CD8-positive, alpha-beta memory T cell (primary cell): ENCODE measurements around the gene FLRT2. TPM values are rescaled to one million over a fixed set of nuclear protein-coding genes. Genes with fewer than 3 reads are reported as not detected.

Experiments used
- CTCF ChIA-PET: fragments of 350-600 bp; sonication (Branson Sonifier 250); formaldehyde crosslinking; loops from one replicate; lab custom pipeline; 2021; ENCODE audit warnings: antibody characterized with exemption; lab: Charles Lee
- POLR2A ChIA-PET: fragments of 350-600 bp; sonication (Branson Sonifier 250); formaldehyde crosslinking; loops from one replicate; lab custom pipeline; 2021; ENCODE audit warnings: antibody characterized with exemption; lab: Charles Lee
- DNase-seq, 5 donors: peaks; one replicate each; pipeline versions ENCODE4 v3.0.0 to v3.0.0-alpha.2; 2020 to 2022; ENCODE audit warnings: mixed read lengths in 1 of 5
- H3K27ac ChIP-seq: one replicate; pipeline ENCODE4 v1.7.0; 2013; ENCODE audit warnings: low read depth, mild to moderate bottlenecking, low read length, moderate library complexity
- H3K27me3 ChIP-seq: 2 replicates; pipeline ENCODE4 v1.7.0; 2013; ENCODE audit warnings: low read length, mild to moderate bottlenecking; ENCODE audit not compliant: insufficient read depth, poor library complexity, severe bottlenecking
- H3K36me3 ChIP-seq: 2 replicates; pipeline ENCODE4 v1.7.0; 2013; ENCODE audit warnings: mild to moderate bottlenecking, low read length, moderate library complexity; ENCODE audit not compliant: insufficient read depth
- H3K4me1 ChIP-seq: 2 replicates; pipeline ENCODE4 v1.7.0; 2013; ENCODE audit warnings: mild to moderate bottlenecking, low read length, moderate library complexity; ENCODE audit not compliant: insufficient read depth
- H3K4me3 ChIP-seq: 2 replicates; pipeline ENCODE4 v1.7.0; 2013; ENCODE audit warnings: mild to moderate bottlenecking, low read length
- H3K9me3 ChIP-seq: 2 replicates; pipeline ENCODE4 v1.7.0; 2013; ENCODE audit warnings: mild to moderate bottlenecking, low read length
- H3K27ac Mint-ChIP-seq, 8 donors: one replicate each; pipeline ENCODE4 v1.8.0; 2020 to 2021; ENCODE audit warnings: mixed read lengths in 8 of 8, mild to moderate bottlenecking in 6 of 8, inconsistent platforms in 3 of 8, moderate library complexity in 3 of 8
- H3K27me3 Mint-ChIP-seq, 2 donors: one replicate each; pipeline ENCODE4 v1.8.0; 2020 to 2021; ENCODE audit warnings: mixed read lengths in 2 of 2, mild to moderate bottlenecking in 1 of 2, moderate library complexity in 1 of 2
- H3K36me3 Mint-ChIP-seq, 3 donors: one replicate each; pipeline ENCODE4 v1.8.0; 2020 to 2021; ENCODE audit warnings: mixed read lengths in 3 of 3, inconsistent platforms in 1 of 3, mild to moderate bottlenecking in 1 of 3
- H3K4me1 Mint-ChIP-seq, 3 donors: one replicate each; pipeline ENCODE4 v1.8.0; 2020 to 2021; ENCODE audit warnings: mixed read lengths in 3 of 3, inconsistent platforms in 1 of 3, mild to moderate bottlenecking in 1 of 3
- H3K4me3 Mint-ChIP-seq, 7 donors: one replicate each; pipeline ENCODE4 v1.8.0; 2020 to 2021; ENCODE audit warnings: mixed read lengths in 7 of 7, mild to moderate bottlenecking in 6 of 7, moderate library complexity in 4 of 7, inconsistent platforms in 2 of 7
- H3K9me3 Mint-ChIP-seq, 5 donors: one replicate each; pipeline ENCODE4 v1.8.0; 2020 to 2022; ENCODE audit warnings: mixed read lengths in 5 of 5, mild to moderate bottlenecking in 3 of 5, moderate library complexity in 2 of 5, inconsistent platforms in 1 of 5
- polyA plus RNA-seq: library from polyadenylated mRNA; unstranded; fragments of 300-500 nt; fragmentation: Illumina TruSeq; gene quantifications from one replicate; pipeline ENCODE4 v1.2.3, GENCODE V29; 2021
- total RNA-seq, 2 experiments: library from RNA; stranded (reverse); gene quantifications; one replicate each; pipeline ENCODE4 v1.2.3, GENCODE V29; 2021

The FLRT2 gene
- total and polyA plus RNA-seq, 3 experiments from 2014 or later = not detected

DNA sequence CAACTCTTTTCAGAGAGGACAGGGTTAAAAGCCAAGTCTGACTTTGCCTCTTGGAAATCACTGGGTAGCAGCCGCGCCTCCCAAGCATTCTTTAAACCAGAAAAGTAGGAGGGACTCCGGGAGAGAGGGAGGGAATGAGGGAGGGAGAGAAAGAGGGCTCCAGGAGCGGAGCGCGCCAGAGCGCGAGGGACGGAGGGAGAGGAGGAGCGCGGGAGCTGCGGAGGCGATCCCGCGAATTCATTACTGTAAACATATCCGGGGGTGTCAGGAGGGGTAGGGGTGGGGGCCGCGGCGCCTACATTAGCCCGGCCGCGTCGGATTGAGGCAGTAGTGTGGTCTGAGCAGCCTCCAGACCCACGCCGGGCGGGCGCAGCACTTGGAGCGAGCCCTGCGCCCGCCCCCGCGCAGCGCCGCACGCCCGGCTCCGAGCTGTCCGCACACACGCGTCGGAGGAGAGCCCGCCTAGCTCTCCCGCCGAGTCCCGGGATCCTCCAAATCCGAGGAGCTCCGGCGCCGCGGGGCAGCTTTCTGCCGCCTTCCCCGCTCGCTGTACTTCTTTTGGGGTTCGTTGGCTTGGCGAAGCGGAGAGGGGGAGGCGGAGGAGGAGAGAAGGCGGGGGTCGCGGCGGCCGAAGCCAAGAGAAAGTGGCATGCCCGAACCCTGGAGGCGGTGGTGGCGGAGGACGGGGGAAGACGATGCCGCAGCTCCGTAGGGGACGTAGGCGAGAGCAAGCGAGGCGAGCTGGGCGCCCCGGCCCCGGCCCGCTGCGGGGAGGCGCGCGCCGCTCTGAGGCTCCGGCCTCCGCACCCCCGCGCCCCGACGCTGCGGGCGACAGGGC, 3.3 kb downstream of the FLRT2 start:
- no peak overlapping the region for H3K27ac Mint-ChIP-seq
- peaks cover 6 to 25% (median 13%) of the 10 kb centered on the region in 5 donors for H3K9me3 Mint-ChIP-seq
- H3K36me3 Mint-ChIP-seq = peaks cover 0 to 2% (median 0%) of the 10 kb centered on the region in 3 donors
- no peaks in the 10 kb centered on the region for H3K4me1 ChIP-seq
- peaks cover 0 to 10% (median 5%) of the 10 kb centered on the region in 3 donors for H3K4me1 Mint-ChIP-seq
- CTCF ChIA-PET = no interaction called here
- POLR2A ChIA-PET = no interaction called here
- H3K4me3 Mint-ChIP-seq = no peak overlapping the region
- no peak for DNase-seq
- H3K27me3 Mint-ChIP-seq = peaks cover 49 to 65% of the 10 kb centered on the region in 2 donors
- no peaks in the 10 kb centered on the region for H3K27me3 ChIP-seq
- H3K4me3 ChIP-seq = no peak overlapping the region
- no peaks in the 10 kb centered on the region for H3K36me3 ChIP-seq
- H3K9me3 ChIP-seq = no peaks in the 10 kb centered on the region
- no peak overlapping the region for H3K27ac ChIP-seq

DNA sequence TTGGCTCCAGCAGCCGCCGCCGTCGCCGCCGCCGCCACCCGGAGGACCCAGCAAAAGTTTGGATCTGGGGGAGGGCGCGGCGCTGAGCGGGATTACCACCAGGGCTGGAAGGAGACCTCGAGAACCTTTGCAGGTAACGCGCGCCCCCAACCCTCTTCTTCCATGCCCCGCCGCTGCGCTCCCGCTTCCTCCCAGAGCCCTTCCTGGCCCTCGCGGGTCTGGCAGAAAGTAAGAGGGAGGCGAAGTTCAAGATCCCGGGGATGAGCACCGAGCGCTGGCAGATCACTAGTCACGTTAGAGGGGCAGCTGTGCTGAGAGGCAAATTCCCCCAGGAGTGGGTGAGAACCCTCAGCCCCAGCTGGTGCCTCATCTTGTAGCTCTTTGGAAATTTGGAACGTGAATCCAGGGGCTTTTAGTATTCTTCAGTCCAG, 3.9 kb downstream of the FLRT2 start:
- Mint-ChIP-seq H3K27me3 (peaks cover 49 to 65% of the 10 kb centered on the region in 2 donors), H3K4me1 (peaks cover 0 to 10% (median 5%) of the 10 kb centered on the region in 3 donors), H3K27ac (no peak overlapping the region), H3K4me3 (no peak overlapping the region), H3K9me3 (peaks cover 6 to 25% (median 13%) of the 10 kb centered on the region in 5 donors), H3K36me3 (peaks cover 0 to 2% (median 0%) of the 10 kb centered on the region in 3 donors)
- Histone ChIP-seq H3K9me3 (no peaks in the 10 kb centered on the region), H3K27ac (no peak overlapping the region), H3K4me3 (no peak overlapping the region), H3K4me1 (no peaks in the 10 kb centered on the region), H3K36me3 (no peaks in the 10 kb centered on the region), H3K27me3 (no peaks in the 10 kb centered on the region)
- CTCF ChIA-PET = no interaction called here
- no peak for DNase-seq
- POLR2A ChIA-PET = no interaction called here

DNA sequence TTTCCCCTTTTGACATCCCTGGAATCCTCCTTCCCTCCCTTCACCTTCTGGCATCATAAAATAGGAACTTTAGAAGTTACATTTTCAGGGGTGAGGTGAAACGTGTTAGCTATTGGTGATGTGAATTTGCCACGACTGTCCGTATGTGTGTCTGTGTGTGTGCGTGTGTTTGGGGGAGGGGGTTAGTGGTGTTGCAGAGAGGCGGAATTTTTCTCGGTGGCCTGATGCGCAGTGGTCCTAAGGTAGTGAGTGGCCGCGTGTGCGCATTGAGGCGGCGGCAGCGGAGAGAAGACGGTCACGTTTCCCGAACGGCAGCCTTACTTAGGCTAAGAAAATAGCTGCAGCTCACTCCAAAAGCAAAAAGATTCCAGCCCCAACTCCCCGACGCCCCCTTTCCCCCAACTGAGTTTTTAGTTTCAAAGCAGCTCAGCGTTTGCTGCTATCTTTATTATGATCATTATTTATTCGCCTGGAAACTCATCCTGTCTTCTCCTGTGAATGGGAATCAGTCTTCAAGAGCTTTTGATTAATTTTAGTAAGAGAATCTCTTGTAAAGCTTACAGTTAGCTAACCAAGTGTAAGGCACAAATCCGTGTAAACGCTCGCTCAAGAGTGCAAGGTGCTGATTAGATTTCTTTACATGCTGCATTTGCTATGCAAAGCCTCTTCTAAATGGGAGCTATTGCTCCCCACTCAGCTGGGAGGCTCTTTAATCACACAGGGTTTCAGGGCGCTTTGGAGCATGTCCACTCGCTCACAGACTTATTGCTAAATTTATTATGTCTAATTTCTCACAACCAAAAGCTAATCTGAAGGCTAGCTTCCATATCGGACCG, 4.7 kb downstream of the FLRT2 start:
- ChIA-PET CTCF (no interaction called here), POLR2A (no interaction called here)
- no peaks in the 10 kb centered on the region for H3K27me3 ChIP-seq
- no peak overlapping the region for H3K4me3 Mint-ChIP-seq
- H3K4me1 Mint-ChIP-seq = peaks cover 0 to 10% (median 5%) of the 10 kb centered on the region in 3 donors
- peaks cover 9 to 25% (median 13%) of the 10 kb centered on the region in 5 donors for H3K9me3 Mint-ChIP-seq
- H3K36me3 Mint-ChIP-seq = peaks cover 0 to 2% (median 0%) of the 10 kb centered on the region in 3 donors
- no peaks in the 10 kb centered on the region for H3K36me3 ChIP-seq
- no peak overlapping the region for H3K4me3 ChIP-seq
- no peaks in the 10 kb centered on the region for H3K9me3 ChIP-seq
- H3K27ac Mint-ChIP-seq = no peak overlapping the region
- H3K27me3 Mint-ChIP-seq = peaks cover 44 to 57% of the 10 kb centered on the region in 2 donors
- DNase-seq = no peak
- no peaks in the 10 kb centered on the region for H3K4me1 ChIP-seq
- no peak overlapping the region for H3K27ac ChIP-seq

DNA sequence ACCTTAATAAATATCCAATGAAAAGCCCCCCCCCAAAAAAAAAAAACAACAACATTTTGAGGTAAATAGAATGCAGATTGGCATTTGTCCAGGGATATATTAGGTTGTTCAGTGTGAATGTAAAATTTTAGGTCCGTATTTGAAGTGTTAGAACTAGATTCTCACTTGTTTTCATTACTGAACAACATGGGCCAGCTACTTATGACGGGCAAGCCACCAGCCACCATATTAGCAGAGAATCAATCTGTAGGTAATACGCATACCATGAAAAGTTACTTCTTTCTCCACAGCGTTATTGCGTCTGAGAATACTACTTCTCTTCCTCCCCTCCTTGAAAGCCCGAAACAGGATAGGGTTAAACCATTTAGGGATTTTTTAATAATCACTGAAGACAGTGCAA, 5.4 kb downstream of the FLRT2 start:
- no peaks in the 10 kb centered on the region for H3K4me1 ChIP-seq
- H3K36me3 ChIP-seq = no peaks in the 10 kb centered on the region
- Mint-ChIP-seq H3K27ac (peak overlapping the region in 1 of 8 donors; percentile 10), H3K4me1 (peaks cover 0 to 10% (median 5%) of the 10 kb centered on the region in 3 donors), H3K36me3 (peaks cover 0 to 2% (median 0%) of the 10 kb centered on the region in 3 donors), H3K27me3 (peaks cover 39 to 50% of the 10 kb centered on the region in 2 donors), H3K4me3 (no peak overlapping the region), H3K9me3 (peaks cover 10 to 22% (median 11%) of the 10 kb centered on the region in 5 donors)
- H3K27me3 ChIP-seq = no peaks in the 10 kb centered on the region
- H3K27ac ChIP-seq = no peak overlapping the region
- H3K4me3 ChIP-seq = no peak overlapping the region
- H3K9me3 ChIP-seq = no peaks in the 10 kb centered on the region
- CTCF ChIA-PET = no interaction called here
- DNase-seq = no peak
- POLR2A ChIA-PET = no interaction called here

DNA sequence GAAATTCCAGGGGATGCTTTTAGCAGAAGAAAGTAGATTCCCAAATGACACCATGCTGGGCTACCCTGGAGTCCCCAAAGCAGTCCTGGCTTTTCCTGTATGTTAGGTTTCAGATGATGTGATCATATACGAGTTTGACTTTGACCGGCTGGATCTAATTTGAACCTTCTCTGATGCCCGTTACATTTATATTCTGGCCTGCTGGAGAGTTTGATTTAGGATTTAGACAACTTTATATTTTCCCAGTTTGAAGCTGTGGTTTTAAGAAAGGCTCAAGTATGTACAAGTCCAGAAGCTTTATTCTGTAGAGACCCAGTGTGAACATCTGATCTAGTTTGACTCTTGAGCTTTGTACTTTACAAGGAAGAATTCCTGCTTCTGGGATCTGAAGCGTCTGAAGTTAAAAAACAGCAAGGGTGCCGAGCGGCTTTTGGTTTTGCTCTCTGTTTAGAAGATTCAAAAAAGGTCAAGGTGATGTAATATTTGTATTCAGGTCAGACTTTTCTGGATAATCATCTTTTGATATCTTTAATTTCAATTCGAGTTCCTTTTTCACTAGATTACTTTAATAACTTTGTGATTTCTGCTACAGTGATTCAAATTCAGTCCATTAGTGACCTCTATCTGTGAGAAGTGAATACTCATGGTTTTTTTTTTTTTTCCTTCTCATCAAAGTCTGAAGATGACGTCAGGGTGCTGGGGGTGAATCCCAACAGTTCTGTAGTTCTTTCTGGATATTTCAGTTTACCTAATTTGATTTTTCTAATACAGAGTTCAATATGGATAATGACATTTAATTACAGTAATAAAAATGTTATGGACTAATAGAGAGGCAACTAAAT, 6.3 kb downstream of the FLRT2 start:
- no peaks in the 10 kb centered on the region for H3K9me3 ChIP-seq

DNA sequence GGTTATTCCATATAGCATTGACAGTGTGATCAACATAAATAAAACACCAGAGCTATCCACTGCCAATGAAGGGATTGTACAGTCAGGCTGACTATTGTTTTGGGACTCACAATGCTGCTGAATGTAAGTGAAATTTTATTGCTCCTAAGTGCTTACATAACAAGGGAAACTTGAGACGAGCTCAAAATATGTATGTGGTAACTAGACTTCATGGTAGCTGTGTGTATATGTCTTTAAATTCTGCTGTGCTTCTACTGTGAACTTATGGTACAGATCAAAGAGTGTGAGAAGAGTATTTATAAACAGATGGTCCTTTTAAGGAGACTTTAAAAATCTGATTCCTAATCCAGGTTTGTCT, 6.9 kb downstream of the FLRT2 start:
- Histone ChIP-seq H3K36me3 (no peaks in the 10 kb centered on the region), H3K4me1 (no peaks in the 10 kb centered on the region), H3K27ac (no peak overlapping the region), H3K4me3 (no peak overlapping the region), H3K9me3 (no peaks in the 10 kb centered on the region), H3K27me3 (no peaks in the 10 kb centered on the region)
- H3K4me3 Mint-ChIP-seq = no peak overlapping the region
- ChIA-PET CTCF (no interaction called here), POLR2A (no interaction called here)
- H3K27ac Mint-ChIP-seq = no peak overlapping the region
- peaks cover 0 to 2% (median 0%) of the 10 kb centered on the region in 3 donors for H3K36me3 Mint-ChIP-seq
- H3K9me3 Mint-ChIP-seq = peaks cover 8 to 14% (median 10%) of the 10 kb centered on the region in 5 donors
- H3K27me3 Mint-ChIP-seq = peaks cover 25 to 36% of the 10 kb centered on the region in 2 donors
- no peak for DNase-seq
- H3K4me1 Mint-ChIP-seq = peaks cover 0 to 7% (median 5%) of the 10 kb centered on the region in 3 donors

More for the DNA sequence above, 6.3 kb downstream of the FLRT2 start:
- no peak overlapping the region for H3K27ac ChIP-seq
- peaks cover 31 to 42% of the 10 kb centered on the region in 2 donors for H3K27me3 Mint-ChIP-seq
- H3K4me3 ChIP-seq = no peak overlapping the region
- peaks cover 0 to 2% (median 0%) of the 10 kb centered on the region in 3 donors for H3K36me3 Mint-ChIP-seq
- ChIA-PET CTCF (no interaction called here), POLR2A (no interaction called here)
- no peaks in the 10 kb centered on the region for H3K27me3 ChIP-seq
- no peaks in the 10 kb centered on the region for H3K4me1 ChIP-seq
- no peak overlapping the region for H3K27ac Mint-ChIP-seq
- H3K4me3 Mint-ChIP-seq = no peak overlapping the region
- no peak for DNase-seq
- H3K36me3 ChIP-seq = no peaks in the 10 kb centered on the region
- peaks cover 0 to 10% (median 5%) of the 10 kb centered on the region in 3 donors for H3K4me1 Mint-ChIP-seq
- peaks cover 10 to 17% (median 11%) of the 10 kb centered on the region in 5 donors for H3K9me3 Mint-ChIP-seq

DNA sequence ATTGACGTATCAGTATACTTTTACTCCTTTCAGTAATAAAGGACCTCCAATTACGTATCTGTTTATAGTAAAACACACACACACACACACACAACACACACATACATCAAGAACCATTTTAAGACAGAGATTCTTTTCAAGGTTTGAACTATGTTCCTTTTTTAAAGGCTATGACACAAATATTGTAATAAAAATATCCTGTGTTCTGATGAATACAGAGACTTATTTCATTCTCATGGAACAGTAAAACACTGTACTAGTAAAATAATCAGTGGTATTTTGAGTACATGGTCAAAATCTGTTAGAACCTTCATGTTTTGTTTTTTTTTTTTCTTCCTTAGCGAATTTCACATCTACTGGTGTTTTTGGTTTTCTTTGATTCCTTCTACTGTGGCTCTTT, 7.6 kb downstream of the FLRT2 start:
- no peaks in the 10 kb centered on the region for H3K27me3 ChIP-seq
- Mint-ChIP-seq H3K4me3 (no peak overlapping the region), H3K27ac (no peak overlapping the region), H3K4me1 (peaks cover 0 to 2% (median 0%) of the 10 kb centered on the region in 3 donors), H3K27me3 (peaks cover 18 to 28% of the 10 kb centered on the region in 2 donors), H3K9me3 (peaks cover 4 to 11% (median 8%) of the 10 kb centered on the region in 5 donors), H3K36me3 (peaks cover 0 to 2% (median 0%) of the 10 kb centered on the region in 3 donors)
- no peak overlapping the region for H3K27ac ChIP-seq
- H3K4me1 ChIP-seq = no peaks in the 10 kb centered on the region
- H3K4me3 ChIP-seq = no peak overlapping the region
- POLR2A ChIA-PET = no interaction called here
- CTCF ChIA-PET = no interaction called here
- DNase-seq = no peak
- no peaks in the 10 kb centered on the region for H3K36me3 ChIP-seq
- H3K9me3 ChIP-seq = no peaks in the 10 kb centered on the region
